Stimulated activated effector memory CD8-positive, alpha-beta T cell treated with anti-CD3 and anti-CD28 coated beads, Interleukin-12 subunit alpha, Interleukin-12 subunit beta, amount 100 ng/mL, for 72 hours (primary cell): ENCODE data around the gene GAMT.
A peak's percentile ranks its signal among the peaks of the same experiment; 100 is the strongest.
"Not testable (repeated sequence)": the region's sequence is repeated elsewhere in the genome, so short reads cannot be mapped to it uniquely, and the experiment has no call there.

Experiments used
- ATAC-seq: fragments of 150-1000 bp; cut with Tn5 transposase; 2 replicates; pipeline ENCODE4 v1.10.0; 2021
- DNase-seq, 2 donors: peaks; one replicate each; pipeline ENCODE4 v3.0.0; 2021 to 2022; ENCODE audit warnings: low spot score in 2 of 2
- H3K27ac Mint-ChIP-seq: one replicate; pipeline ENCODE4 v1.8.0; 2022; ENCODE audit warnings: mild to moderate bottlenecking, mixed read lengths
- H3K36me3 Mint-ChIP-seq: one replicate; pipeline ENCODE4 v1.8.0; 2022; ENCODE audit warnings: mild to moderate bottlenecking, mixed read lengths
- H3K4me1 Mint-ChIP-seq: one replicate; pipeline ENCODE4 v1.8.0; 2022; ENCODE audit warnings: mixed read lengths
- H3K4me3 Mint-ChIP-seq: one replicate; pipeline ENCODE4 v1.8.0; 2022; ENCODE audit warnings: mild to moderate bottlenecking, mixed read lengths
- H3K9me3 Mint-ChIP-seq: one replicate; pipeline ENCODE4 v1.8.0; 2022; ENCODE audit warnings: mixed read lengths

GAMT gene

DNA sequence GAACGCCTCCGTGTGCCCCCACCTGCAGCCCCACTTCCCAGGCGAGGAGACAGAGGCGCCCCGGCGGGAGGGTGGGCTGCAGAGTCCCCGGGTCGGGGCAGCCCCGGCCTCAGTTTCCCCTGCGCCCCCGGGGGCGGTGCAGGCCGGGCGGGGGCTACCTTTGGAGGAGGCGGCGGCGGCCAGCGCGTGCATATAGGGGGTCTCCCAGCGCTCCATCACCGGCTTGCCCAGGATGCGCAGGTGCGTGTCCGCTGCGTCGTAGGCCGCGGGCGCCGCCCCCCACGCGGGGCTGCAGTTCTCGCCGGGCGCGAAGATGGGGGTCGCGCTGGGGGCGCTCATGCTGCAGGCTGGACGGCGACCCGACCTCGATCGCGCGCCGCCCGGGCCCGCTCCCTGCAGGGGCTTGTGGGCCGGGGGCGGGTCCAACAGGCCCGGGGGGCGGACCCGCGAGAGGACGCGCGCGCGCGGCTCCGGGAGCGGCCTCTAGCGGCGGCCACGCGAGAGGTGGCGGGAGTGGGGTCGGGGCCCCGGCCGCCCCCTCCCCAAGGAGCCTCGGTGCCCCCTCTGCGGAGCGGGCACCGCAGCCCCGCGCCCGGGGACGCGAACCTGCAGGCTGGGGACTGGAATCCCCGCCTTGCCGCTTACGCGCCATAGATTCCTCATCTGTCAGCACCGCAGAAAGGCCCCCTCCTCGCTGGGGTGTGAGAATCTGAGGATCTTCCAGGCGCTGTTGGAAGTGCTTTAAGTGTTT, at the start of gene GAMT:
GAMT (minus strand) TSS at position 405 of the 751 bp plus-strand sequence; CDS start at position 339, 66 bp downstream.
- peak within 1 kb of the TSS; percentile 61 for H3K4me3 Mint-ChIP-seq
- peak; percentile 57 to 79 for DNase-seq
- H3K27ac Mint-ChIP-seq: no peak within 1 kb of the TSS
- H3K4me1 Mint-ChIP-seq: peaks cover 9% of the 10 kb centered on the region
- H3K36me3 Mint-ChIP-seq: peaks cover 2% of the 10 kb centered on the region
- H3K9me3 Mint-ChIP-seq: no peaks in the 10 kb centered on the region
- ATAC-seq: peak; percentile 79

DNA sequence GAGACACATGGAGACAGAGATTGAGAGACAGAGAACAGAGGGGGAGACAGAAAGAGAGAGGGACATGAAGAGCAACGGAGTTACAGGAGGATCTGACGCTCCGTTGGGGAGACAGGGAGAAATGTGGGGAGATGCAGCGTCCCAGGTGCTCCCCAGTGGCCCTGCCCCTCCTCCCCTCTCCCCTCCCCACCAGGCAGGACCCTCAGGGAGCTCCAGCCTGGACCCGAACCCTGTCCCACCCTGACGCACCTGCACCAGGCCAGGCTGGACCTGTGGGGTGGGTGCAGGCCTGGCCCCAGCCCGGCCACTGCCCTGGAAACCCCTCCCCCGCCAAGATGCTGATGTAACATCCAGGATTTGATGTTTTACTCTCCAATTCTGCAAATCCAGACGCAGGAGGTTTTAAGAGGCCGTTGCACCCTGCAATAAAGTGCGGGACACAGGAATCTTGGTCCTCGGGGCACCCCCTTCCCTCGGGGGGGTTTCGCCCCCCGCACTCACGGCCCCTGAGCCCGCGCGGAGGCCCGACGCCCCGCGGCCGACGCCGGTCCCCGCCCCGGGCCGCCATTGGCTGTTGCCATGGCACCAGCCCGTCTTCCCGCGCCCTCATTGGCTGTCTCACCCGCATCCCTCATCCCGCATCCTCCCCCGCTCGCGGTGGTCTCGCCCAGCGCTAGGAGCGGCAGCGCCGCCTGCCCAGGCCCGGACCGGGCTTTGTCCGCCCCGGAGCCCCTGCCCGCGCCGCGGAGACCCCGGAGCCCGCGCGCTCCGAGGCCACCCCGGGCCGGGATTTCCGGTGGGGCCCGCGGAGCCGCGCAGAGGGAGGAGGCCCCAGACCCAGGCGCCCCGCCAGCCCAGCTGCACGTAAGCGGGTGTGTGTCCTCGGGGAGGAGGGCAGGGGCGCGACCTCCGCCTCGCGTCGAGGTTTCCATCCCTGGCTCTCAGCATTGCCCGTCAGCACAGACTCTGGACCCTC, 48.4 kb upstream of the GAMT start, which contains the start of gene APC2:
APC2 (plus strand) TSS at position 655 of the 976 bp plus-strand sequence. CDS start 2,881 bp downstream, outside the sequence.
- Mint-ChIP-seq H3K4me3 (peak within 1 kb of the TSS; percentile 41), H3K9me3 (no peaks in the 10 kb centered on the region), H3K36me3 (peaks cover 5% of the 10 kb centered on the region), H3K4me1 (peaks cover 24% of the 10 kb centered on the region), H3K27ac (no peak within 1 kb of the TSS)
- ATAC-seq (peak; percentile 19), DNase-seq (peak in 1 of 2 donors; percentile 79)

DNA sequence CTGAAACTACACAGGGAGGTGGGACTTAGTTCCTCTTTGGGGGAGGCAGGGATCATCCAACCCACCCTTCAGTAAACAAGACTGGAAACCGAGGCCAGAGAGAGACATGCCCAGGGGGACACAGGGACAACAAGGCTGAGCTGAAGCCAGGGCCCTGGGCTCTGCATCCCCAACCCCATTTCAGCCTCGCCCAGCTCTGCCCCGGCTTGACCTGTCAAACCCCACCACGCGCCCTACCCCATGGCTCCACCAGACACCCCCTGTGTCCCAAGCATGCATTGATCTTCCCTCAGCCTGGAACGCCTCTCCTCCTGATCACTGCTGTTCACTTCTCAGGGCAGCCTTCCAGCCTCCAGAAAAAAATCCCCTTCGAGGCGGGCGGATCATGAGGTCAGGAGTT, 46.6 kb upstream of the GAMT start:
- Mint-ChIP-seq H3K9me3 (no peaks in the 10 kb centered on the region), H3K4me3 (no peak overlapping the region), H3K27ac (no peak overlapping the region), H3K36me3 (peaks cover 17% of the 10 kb centered on the region), H3K4me1 (peaks cover 27% of the 10 kb centered on the region)
- ATAC-seq: no peak
- DNase-seq: no peak

DNA sequence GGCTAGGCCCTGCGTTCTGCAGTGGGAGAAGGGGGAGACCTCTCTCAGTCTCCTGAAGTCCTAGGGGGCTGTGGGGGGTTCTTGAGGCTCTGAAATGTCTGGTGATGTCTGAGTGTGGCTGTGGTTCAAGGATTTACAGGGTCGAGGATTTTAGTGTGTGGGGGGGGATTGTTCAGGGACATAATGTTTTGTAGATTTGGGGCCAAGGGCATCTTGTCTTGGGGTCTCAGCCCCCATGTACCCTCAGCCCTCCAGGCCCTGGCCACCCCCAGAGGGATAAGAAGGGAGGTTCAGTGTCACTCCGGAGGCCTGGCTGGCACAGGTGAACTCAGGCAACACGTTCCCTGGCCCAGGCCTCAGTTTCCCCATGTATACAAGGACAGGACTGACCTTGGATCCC, 46.2 kb upstream of the GAMT start:
- Mint-ChIP-seq H3K4me1 (peaks cover 27% of the 10 kb centered on the region), H3K36me3 (peaks cover 21% of the 10 kb centered on the region), H3K9me3 (no peaks in the 10 kb centered on the region), H3K27ac (no peak overlapping the region), H3K4me3 (peak overlapping the region; percentile 10)
- no peak for ATAC-seq
- no peak for DNase-seq

DNA sequence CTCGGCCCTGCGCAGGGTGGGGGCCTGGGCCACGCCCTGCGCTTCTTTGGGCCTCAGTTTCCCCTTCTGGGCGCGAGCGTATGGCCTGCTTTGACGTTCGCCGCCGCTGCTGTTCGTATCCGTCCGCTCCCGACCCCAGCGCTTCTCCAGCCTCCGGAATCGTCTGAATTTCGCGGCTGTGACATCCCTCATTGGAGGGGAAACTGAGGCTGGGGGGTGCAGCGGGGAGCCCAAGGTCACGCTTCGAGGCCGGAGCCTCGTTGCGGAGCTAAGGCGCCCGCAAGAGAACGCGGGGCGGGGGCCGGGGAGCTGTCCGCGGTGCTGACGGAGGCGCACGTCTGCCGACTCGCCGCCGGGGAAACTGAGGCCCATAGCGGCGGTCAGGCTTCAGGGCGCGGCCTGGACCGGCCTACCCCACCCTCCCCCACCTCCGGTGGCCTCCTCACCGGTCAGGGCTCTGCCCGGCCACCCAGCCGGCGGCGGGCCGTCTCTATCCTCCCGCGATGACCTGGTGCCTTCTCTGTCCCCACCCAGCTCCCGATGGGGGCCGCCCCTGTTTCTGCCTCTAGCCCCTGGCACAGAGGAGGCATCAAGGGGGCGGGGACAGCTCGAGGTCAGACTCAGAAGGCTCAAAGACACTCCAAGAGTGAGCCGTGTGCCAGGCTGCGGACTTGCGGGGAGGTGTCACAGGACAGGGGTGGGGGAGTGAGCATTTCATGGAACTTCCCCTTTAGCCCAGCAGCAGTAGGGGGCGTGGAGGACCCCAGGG, 45.6 kb upstream of the GAMT start:
- peak overlapping the region; percentile 10 for H3K4me3 Mint-ChIP-seq
- H3K4me1 Mint-ChIP-seq: peaks cover 27% of the 10 kb centered on the region
- DNase-seq (no peak), ATAC-seq (no peak)
- H3K36me3 Mint-ChIP-seq: peaks cover 27% of the 10 kb centered on the region
- no peaks in the 10 kb centered on the region for H3K9me3 Mint-ChIP-seq
- no peak overlapping the region for H3K27ac Mint-ChIP-seq

DNA sequence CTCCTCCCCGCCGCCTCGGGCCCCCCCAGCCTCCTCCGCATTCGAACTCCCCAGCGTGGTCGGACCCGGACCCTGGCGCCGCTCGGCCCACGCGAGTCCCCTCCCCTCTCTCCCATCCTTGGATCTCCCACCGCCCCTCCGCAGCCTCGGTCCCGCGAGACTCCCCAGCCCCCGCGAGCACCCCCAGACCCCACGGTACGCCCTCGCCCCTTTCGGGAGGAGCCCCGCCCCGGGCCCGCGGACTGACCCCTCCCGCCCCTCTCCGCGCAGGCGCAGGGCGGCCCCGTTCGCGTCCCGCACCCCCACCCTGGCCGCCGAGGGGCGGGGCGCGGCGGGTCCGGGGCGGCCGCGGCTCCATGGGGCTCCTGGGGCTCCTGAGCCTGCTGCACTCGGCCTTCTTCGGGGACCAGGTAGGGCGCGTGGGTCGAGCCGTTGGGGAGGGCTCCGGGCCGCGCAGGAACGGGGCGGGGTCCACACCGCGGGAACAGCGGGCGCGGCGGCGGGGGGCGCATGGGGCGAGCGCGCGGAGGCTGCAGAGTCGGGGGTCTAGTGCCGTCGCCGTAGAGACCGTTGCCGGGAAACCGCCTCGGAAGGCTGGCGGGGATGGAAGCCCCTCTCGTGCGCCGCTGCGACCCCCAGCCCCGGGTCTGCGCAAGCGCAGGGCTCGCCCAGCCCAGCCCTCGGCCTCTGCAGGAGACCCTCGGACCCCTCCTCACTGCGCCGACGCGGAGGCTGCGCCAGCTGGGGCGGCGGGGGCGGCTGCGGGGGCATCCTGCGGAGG, 44.8 kb upstream of the GAMT start:
- H3K9me3 Mint-ChIP-seq: no peaks in the 10 kb centered on the region
- H3K27ac Mint-ChIP-seq: no peak overlapping the region
- no peak for DNase-seq
- no peak for ATAC-seq
- peaks cover 32% of the 10 kb centered on the region for H3K4me1 Mint-ChIP-seq
- H3K4me3 Mint-ChIP-seq: peak overlapping the region; percentile 73
- H3K36me3 Mint-ChIP-seq: peaks cover 35% of the 10 kb centered on the region

DNA sequence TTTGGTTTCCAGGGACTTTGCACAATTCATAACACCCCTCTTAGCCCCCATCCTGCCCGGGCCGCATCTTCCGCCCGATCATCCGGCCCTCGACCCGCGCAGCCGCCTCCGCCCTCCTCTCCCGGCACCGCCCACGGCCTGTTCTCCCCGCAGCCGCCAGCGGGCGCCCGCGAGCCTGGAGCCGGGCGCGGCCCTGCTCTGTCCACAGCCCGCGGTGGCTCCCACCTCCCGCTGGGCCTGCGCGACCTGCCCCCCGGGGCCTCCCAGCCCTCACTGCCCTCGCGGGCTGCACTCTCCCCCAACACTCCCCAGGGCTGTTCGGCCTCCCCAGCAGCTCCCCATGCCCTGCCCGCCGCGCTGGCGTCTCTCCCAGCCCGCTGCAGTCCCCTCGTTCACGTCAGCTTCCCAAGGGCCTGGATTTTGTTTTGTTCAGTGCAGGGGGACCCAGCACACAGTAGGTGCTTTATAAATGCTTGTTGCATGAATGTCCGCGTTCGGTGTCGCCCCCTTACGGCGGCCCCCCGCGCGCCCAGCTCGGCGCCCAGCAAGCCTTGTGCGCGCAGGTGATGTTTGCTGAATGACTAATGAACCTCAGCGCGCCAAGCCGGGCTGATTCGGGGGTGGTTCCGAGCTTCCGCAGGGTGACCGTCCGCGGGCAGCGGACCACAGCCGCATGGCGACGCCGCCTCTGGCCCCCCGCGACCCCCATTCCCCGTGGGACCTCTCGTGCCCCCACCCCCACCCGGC, 44.0 kb upstream of the GAMT start:
- ATAC-seq: peak; percentile 86
- peak overlapping the region; percentile 32 for H3K27ac Mint-ChIP-seq
- no peaks in the 10 kb centered on the region for H3K9me3 Mint-ChIP-seq
- peak; percentile 92 to 94 for DNase-seq
- H3K4me1 Mint-ChIP-seq: peaks cover 32% of the 10 kb centered on the region
- peak overlapping the region; percentile 73 for H3K4me3 Mint-ChIP-seq
- peaks cover 43% of the 10 kb centered on the region for H3K36me3 Mint-ChIP-seq

DNA sequence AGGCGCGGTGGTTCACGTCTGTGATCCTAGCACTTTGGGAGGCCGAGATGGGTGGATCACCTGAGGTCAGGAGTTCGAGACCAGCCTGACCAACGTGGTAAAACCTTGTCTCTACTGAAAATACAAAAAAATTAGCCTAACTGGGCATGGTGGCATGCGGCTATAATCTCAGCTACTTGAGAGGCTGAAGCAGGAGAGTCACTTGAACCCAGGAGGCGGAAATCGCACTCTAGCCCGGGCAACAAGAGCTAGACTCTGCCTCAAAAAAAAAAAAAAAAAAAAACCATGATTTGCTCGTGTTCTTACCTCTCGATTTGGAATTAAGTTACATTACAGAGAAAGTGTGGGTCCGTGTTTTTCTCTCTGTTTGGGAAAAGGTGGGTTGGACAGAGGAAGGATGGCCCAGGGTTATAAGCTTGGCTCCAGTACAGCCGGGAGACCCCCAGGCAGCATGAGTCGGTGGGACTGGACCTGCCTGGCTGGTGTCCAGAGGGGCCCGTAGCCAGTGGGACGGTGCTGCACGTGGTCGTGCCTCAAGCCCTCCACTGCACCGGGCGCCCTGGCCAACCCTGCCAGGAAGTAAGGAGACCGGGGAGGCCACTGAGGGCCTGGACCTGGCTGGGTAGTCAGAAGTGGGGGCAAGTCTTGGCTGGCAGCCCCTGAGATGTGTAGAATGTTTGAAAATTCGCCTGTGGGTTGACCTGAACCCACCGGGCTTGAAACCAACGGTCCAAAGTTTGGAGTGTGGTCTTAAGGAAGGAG, 40.5 kb upstream of the GAMT start:
- H3K4me1 Mint-ChIP-seq: peaks cover 41% of the 10 kb centered on the region
- H3K27ac Mint-ChIP-seq: peak overlapping the region; percentile 100
- peaks cover 75% of the 10 kb centered on the region for H3K36me3 Mint-ChIP-seq
- no peak for DNase-seq
- H3K4me3 Mint-ChIP-seq: peak overlapping the region; percentile 96
- no peaks in the 10 kb centered on the region for H3K9me3 Mint-ChIP-seq
- ATAC-seq: no peak

DNA sequence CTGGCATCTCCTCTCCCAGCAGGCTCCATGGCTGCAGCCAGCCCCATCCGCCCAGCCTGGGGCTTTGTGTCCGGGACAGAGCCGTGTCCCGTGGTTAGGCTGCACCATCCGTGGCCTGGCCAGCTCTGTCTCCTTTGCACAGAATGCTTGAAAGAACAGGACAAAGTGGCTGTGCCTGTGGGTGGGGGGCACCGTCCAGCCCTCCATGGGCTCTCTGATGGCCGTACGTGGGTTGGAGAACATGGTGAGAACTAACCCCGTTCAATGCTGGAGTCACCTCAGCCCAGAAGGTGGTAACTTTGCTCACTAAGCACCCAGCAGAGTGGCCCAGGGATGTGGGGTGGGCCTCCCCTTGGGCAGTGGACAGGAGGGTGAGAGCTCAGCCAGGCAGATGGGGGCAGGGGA, 39.7 kb upstream of the GAMT start:
- peaks cover 41% of the 10 kb centered on the region for H3K4me1 Mint-ChIP-seq
- H3K36me3 Mint-ChIP-seq: peaks cover 81% of the 10 kb centered on the region
- peak overlapping the region; percentile 100 for H3K27ac Mint-ChIP-seq
- H3K9me3 Mint-ChIP-seq: no peaks in the 10 kb centered on the region
- peak overlapping the region; percentile 96 for H3K4me3 Mint-ChIP-seq
- no peak for ATAC-seq
- no peak for DNase-seq

DNA sequence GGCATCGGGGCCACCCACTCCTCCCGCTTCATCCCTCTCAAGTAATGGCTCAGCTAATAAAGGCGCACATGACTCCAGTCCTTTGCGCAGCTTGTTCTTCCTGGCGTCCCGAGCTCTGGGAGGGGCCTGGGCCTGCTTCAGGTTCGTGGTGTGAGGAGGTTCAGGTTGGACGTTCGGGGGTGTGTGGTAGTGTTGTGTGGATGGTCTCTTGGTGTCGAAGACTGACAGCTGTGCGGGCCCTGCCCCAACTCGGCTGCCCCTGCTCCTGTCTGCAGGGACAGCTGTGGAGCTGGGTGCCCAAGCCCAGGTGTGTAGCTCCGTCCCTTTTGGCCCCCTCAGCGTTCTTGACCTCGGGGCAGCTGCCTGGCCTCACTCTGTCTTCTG, 39.1 kb upstream of the GAMT start:
- DNase-seq (no peak), ATAC-seq (no peak)
- H3K4me1 Mint-ChIP-seq: peaks cover 38% of the 10 kb centered on the region
- H3K27ac Mint-ChIP-seq: peak overlapping the region; percentile 100
- no peaks in the 10 kb centered on the region for H3K9me3 Mint-ChIP-seq
- peak overlapping the region; percentile 96 for H3K4me3 Mint-ChIP-seq
- peaks cover 83% of the 10 kb centered on the region for H3K36me3 Mint-ChIP-seq

DNA sequence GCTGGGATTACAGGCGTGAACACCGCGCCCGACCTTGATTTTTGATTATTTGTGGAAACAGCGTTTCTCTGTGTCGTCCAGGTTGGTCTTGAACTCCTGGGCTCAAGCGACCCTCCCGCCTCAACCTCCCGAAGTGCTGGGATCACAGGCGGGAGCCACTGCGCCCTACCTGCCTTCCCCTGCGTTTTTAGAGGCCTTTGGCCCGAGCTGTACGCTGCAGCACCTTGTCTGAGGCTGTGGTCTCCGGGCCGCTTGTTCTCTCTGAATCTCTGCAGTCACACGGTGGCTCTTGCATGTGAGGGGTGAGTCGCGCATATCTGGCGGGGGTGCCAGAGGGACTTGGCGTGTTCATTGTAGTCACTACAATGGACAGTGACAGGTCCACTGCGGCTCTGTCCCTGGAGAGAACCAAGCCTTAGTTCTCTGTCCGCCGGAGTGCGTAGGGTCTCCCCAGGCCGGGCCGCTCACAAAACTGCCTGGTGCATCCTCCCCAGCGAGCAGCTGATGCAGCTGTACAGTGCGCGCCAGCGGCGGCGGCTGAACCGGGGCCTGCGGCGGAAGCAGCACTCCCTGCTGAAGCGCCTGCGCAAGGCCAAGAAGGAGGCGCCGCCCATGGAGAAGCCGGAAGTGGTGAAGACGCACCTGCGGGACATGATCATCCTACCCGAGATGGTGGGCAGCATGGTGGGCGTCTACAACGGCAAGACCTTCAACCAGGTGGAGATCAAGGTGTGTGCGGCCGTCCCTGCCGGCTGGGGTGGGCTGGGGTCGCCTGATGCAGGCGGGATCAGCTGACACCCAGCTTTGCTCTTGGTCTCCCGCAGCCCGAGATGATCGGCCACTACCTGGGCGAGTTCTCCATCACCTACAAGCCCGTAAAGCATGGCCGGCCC, 38.4 kb upstream of the GAMT start:
- Mint-ChIP-seq H3K36me3 (peaks cover 87% of the 10 kb centered on the region), H3K4me3 (peak overlapping the region; percentile 96), H3K27ac (peak overlapping the region; percentile 100), H3K4me1 (peaks cover 34% of the 10 kb centered on the region)
- DNase-seq, ATAC-seq, H3K9me3 Mint-ChIP-seq: not testable (repeated sequence)

DNA sequence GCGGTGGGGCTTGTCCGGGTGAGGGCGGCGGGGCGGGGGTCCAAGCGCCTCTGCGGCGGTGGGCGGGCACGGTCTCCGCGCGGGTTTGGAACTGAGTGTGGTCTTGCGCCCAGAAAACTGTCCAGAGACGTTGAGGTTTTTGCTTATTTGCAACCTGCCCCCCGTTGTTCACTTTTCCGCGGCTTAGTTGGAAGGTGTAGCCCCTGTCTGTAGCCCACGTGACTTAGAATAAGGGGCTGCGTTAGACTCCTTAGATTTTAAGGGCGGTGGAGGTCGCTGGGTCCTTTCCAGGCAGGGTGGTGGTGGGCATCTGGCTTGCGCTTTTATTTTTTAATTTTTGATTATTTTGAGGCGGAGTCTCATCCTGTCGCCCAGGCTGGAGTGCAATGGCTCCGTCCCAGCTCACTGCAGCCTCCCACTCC, 37.6 kb upstream of the GAMT start:
- no peak for DNase-seq
- peak overlapping the region; percentile 100 for H3K27ac Mint-ChIP-seq
- ATAC-seq: no peak
- H3K4me3 Mint-ChIP-seq: peak overlapping the region; percentile 96
- H3K9me3 Mint-ChIP-seq: no peaks in the 10 kb centered on the region
- peaks cover 90% of the 10 kb centered on the region for H3K36me3 Mint-ChIP-seq
- H3K4me1 Mint-ChIP-seq: peaks cover 31% of the 10 kb centered on the region
